ENCODE measurements around the gene RHBDD1.

Gene RHBDD1

GRCh38 chr2:227038550-227039189 lies 202.8 kb downstream of the RHBDD1 start:
- in situ Hi-C loops (cut with HindIII; ENCODE audit: low sequenced_read_pairs), result no loop called here
- H3K4me3 ChIP-seq (ENCODE audit: low read depth, low read length), result no peak overlapping the region
- DNase-seq (ENCODE audit: low read depth), result no peak
- TF ChIP-seq CTCF (IDR thresholded peaks at IDR 0.05; ENCODE audit: low read depth, low read length, missing control alignments), result no peak

- in situ Hi-C loops (cut with HindIII; ENCODE audit: low sequenced_read_pairs), result no loop called here
Measured at GRCh38 chr2:227043981-227044380, 208.1 kb downstream of the RHBDD1 start.

More at GRCh38 chr2:227043981-227044380, 208.1 kb downstream of the RHBDD1 start:
- H3K4me3 ChIP-seq (ENCODE audit: low read depth, low read length), result no peak overlapping the region
- TF ChIP-seq CTCF (IDR thresholded peaks at IDR 0.05; ENCODE audit: low read depth, low read length, missing control alignments), result no peak
- no peak for DNase-seq (ENCODE audit: low read depth)

Measured in astrocyte of the cerebellum (primary cell).